ENCODE results near the gene GPR39.

GPR39 gene

DNA sequence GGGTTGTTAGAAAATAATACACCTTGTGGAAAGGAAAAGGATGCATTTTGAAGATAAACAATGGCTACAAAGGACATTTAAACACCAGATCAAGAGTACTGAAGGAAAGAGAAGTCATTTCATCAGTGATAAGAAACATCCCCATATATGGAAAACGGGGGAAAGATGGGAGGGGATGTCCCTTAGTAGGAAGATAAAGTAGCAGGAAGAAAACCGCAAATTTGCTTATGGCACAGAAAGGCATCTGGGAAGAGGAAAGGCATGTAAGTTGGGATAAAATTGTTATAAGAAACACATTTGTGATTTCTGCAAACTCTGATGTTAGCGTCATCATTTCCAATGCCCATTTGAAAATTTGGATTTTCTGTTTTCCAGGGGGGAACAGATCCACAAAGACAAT lies 263.9 kb downstream of the GPR39 start:
- no peak for DNase-seq (ENCODE audit: insufficient read length, low spot score)
- no peak for TF ChIP-seq POLR2A (IDR thresholded peaks at IDR 0.05; ENCODE audit: low read depth, low read length)
- FAIRE-seq, result no peak

DNA sequence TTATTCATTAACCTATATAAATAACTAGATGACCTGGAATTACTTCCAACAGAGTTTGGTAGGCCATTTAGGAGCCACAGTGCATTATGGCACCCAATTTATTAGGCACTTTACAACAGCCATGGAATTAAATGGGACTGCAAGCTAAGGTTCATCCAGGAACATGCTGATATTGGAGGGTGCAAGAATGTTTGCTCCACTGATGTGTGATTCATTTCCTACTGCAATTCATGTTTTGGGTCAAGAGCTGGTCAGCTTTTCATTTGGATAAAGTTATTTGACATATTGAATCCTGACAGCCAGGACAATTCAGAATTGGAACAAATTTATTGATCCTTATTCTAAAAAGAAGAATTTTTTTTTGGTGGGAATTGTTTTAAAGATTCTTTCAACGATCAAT lies 265.2 kb downstream of the GPR39 start:
- no peak for TF ChIP-seq POLR2A (IDR thresholded peaks at IDR 0.05; ENCODE audit: low read depth, low read length)
- DNase-seq (ENCODE audit: insufficient read length, low spot score) (no peak), FAIRE-seq (no peak)

DNA sequence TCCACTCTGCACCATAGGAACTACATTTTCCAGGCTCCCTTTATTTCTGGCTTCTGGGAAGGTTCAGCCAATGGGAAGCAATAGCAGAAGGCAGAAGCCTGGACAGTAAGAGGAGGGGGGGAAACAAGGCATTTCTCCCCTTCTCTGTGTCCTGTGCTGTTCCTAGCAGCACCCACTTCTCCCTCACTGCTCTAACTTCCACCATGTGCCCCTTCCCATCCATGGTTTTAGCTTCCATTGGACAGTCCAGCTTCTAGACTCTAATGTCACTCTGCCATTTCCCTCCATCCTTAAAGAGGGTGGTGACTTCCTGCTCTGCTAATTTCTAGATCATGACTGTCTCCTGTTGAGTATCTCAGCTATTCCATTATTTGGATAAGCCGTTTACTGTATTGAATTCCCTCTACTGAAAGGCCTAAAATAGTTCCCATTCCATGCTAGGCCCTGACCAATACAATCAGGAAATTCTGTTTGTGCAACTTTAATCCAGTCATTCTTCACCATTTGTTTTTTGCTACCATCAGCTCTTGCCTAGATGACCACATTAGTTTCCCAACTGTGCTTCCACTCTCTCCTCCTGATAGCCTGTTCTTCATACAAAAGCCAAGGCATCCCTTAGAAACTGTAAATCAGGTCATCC lies 274.2 kb downstream of the GPR39 start:
- FAIRE-seq, result no peak
- no peak for TF ChIP-seq POLR2A (IDR thresholded peaks at IDR 0.05; ENCODE audit: low read depth, low read length)
- DNase-seq (ENCODE audit: insufficient read length, low spot score), result no peak

DNA sequence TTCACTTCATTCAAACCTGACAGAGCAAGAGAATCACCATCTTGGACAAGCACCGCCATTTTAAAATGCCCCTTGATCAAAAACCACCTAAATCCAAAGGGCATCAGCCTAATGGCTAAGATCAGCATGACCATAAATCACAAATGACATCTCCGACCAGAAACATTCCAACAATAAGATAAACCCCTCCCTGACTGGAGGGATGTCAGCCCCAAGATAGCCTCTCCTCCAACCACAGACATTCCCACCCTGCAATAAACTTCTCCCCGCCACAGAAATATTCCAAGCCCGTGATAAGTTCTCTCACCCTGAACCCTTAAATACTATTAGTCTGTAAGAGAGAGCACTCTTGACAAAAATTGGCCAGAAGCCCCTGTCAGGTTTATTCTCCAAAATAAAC lies 275.0 kb downstream of the GPR39 start:
- DNase-seq (ENCODE audit: insufficient read length, low spot score), result no peak
- FAIRE-seq, result no peak
- no peak for TF ChIP-seq POLR2A (IDR thresholded peaks at IDR 0.05; ENCODE audit: low read depth, low read length)

DNA sequence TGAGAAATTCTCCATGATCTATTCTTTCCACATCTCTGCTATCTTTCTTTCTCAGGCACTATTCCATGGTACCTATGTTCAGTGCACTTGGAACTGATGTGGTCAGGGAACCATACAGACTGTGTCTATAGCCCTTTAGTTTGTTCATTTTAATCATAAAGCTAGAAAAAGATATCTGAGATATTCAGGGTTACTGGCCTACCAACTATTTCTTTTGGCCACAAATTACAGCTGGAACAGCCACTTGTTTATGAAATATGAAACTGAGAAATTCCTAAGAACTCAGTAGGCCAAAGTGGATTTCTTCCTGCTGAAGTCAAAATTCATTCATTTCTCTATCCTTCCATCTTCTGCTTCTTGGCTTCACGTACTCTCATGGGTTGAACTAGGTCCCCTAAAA lies 276.2 kb downstream of the GPR39 start:
- no peak for DNase-seq (ENCODE audit: insufficient read length, low spot score)
- no peak for TF ChIP-seq POLR2A (IDR thresholded peaks at IDR 0.05; ENCODE audit: low read depth, low read length)
- FAIRE-seq, result no peak

Data from H54 (cell line).